Gastroesophageal sphincter (tissue), 4 donors: Measurements from ENCODE around the gene TIMM9. TPM values are rescaled to one million over a fixed set of nuclear protein-coding genes. Genes with fewer than 3 reads are reported as not detected.

Experiments used
- ATAC-seq: fragments of 150-250 bp; one replicate; pipeline ENCODE4 v1.9.1; 2016; ENCODE audit warnings: mild to moderate bottlenecking, moderate library complexity
- H3K27ac ChIP-seq, 4 donors: fragments of 200-600 bp; sonication (generic) in 3 of 4; 1 replicate in 3 of 4; 2 replicates in 1 of 4; pipeline ENCODE4 v1.5.1; 2016 to 2019
- H3K27me3 ChIP-seq: fragments of 200-600 bp; sonication (generic); one replicate; pipeline ENCODE4 v1.5.1; 2019
- H3K36me3 ChIP-seq, 2 donors: fragments of 200-600 bp; sonication (generic); one replicate each; pipeline ENCODE4 v1.5.1; 2019; ENCODE audit warnings: control low read depth in 1 of 2
- H3K4me1 ChIP-seq, 3 donors: fragments of 200-600 bp; sonication (generic); 1 replicate in 2 of 3; 2 replicates in 1 of 3; pipeline ENCODE4 v1.5.1; 2016 to 2019; ENCODE audit warnings: control low read depth in 2 of 3
- H3K4me3 ChIP-seq, 2 donors: fragments of 200-600 bp; sonication (generic); one replicate each; pipeline ENCODE4 v1.5.1; 2019; ENCODE audit warnings: mild to moderate bottlenecking in 1 of 2, moderate library complexity in 1 of 2
- H3K9me3 ChIP-seq, 3 donors: fragments of 200-600 bp; sonication (generic); one replicate each; pipeline ENCODE4 v1.5.1; 2017 to 2019; ENCODE audit warnings: control low read depth in 2 of 3
- CTCF ChIP-seq, 4 experiments: fragments of 200-600 bp in 2 of 4; fragments of 450-650 bp in 2 of 4; sonication (generic) in 1 of 4; IDR thresholded peaks; one replicate each; pipeline ENCODE4 v1.5.1; 2017 to 2019; ENCODE audit warnings: antibody characterized with exemption in 4 of 4, mild to moderate bottlenecking in 2 of 4, moderate library complexity in 2 of 4
- EP300 ChIP-seq: sonication (generic); formaldehyde crosslinking; IDR thresholded peaks from one replicate; pipeline ENCODE4 v1.6.1; 2017; ENCODE audit warnings: antibody characterized with exemption, mild to moderate bottlenecking
- POLR2A ChIP-seq, 2 donors: fragments of 450-650 bp; IDR thresholded peaks; one replicate each; pipeline ENCODE4 v1.6.1; 2017; ENCODE audit warnings: antibody characterized with exemption in 2 of 2, mild to moderate bottlenecking in 2 of 2, moderate library complexity in 1 of 2
- POLR2AphosphoS5 ChIP-seq: sonication (generic); formaldehyde crosslinking; IDR thresholded peaks from one replicate; pipeline ENCODE4 v1.6.1; 2017; ENCODE audit warnings: antibody characterized with exemption
- WGBS, 2 donors: methylation state at CpG; one replicate each; pipeline ENCODE4 v1.1.5; 2018; ENCODE audit warnings: low coverage in 1 of 2; 5-methylcytosine and 5-hydroxymethylcytosine counted together
- total RNA-seq, 4 donors: library from RNA; depleted of rRNA; stranded (reverse); fragments of >200 nt; gene quantifications; one replicate each; pipeline ENCODE4 v1.1.0, GENCODE V29; 2016

The TIMM9 gene
- total RNA-seq, 4 donors from 2014 or later = 36.8 to 141 (median 49.4) TPM

- peaks cover 0 to 82% of the 10 kb centered on the region in 2 donors for H3K36me3 ChIP-seq
These were observed 38.1 kb upstream of the TIMM9 start for GRCh38 chr14:58465421-58465820.

GRCh38 chr14:58464652-58465051, 37.3 kb upstream of the TIMM9 start:
- Histone ChIP-seq H3K36me3 (peaks cover 0 to 87% of the 10 kb centered on the region in 2 donors), H3K27me3 (no peaks in the 10 kb centered on the region), H3K4me3 (no peak overlapping the region), H3K9me3 (no peaks in the 10 kb centered on the region), H3K4me1 (no peaks in the 10 kb centered on the region), H3K27ac (no peak overlapping the region)
- no peak for TF ChIP-seq POLR2A (IDR thresholded peaks at IDR 0.05)
- no peak for ATAC-seq
- WGBS, 2 donors = 88 to 92% methylated on average over 6 to 8 of the region's 8 CpGs

More at GRCh38 chr14:58465421-58465820, 38.1 kb upstream of the TIMM9 start:
- ATAC-seq = no peak
- Histone ChIP-seq H3K4me3 (no peak overlapping the region), H3K27ac (no peak overlapping the region), H3K4me1 (no peaks in the 10 kb centered on the region), H3K27me3 (no peaks in the 10 kb centered on the region), H3K9me3 (no peaks in the 10 kb centered on the region)
- TF ChIP-seq EP300 (no peak), POLR2A (IDR thresholded peaks at IDR 0.05) (no peak), POLR2AphosphoS5 (no peak), CTCF (IDR thresholded peaks at IDR 0.05) (no peak)
- WGBS, 2 donors = 85% methylated on average over 2 of the region's 2 CpGs

- peaks cover 0 to 85% of the 10 kb centered on the region in 2 donors for H3K36me3 ChIP-seq
- 100% methylated on average over 2 of the region's 2 CpGs for WGBS, 2 donors
- no peak for ATAC-seq
These were observed 35.8 kb upstream of the TIMM9 start for GRCh38 chr14:58463147-58463546.

GRCh38 chr14:58460772-58461171, 33.4 kb upstream of the TIMM9 start:
- TF ChIP-seq CTCF (IDR thresholded peaks at IDR 0.05) (no peak), POLR2A (IDR thresholded peaks at IDR 0.05) (no peak), POLR2AphosphoS5 (no peak), EP300 (no peak)
- Histone ChIP-seq H3K36me3 (peaks cover 6 to 87% of the 10 kb centered on the region in 2 donors), H3K4me1 (no peaks in the 10 kb centered on the region), H3K27me3 (no peaks in the 10 kb centered on the region), H3K9me3 (no peaks in the 10 kb centered on the region), H3K27ac (no peak overlapping the region), H3K4me3 (no peak overlapping the region)
- no peak for ATAC-seq
- WGBS, 2 donors = 77 to 100% methylated on average over 1 to 2 of the region's 2 CpGs

More at GRCh38 chr14:58463147-58463546, 35.8 kb upstream of the TIMM9 start:
- Histone ChIP-seq H3K4me1 (no peaks in the 10 kb centered on the region), H3K27ac (no peak overlapping the region), H3K27me3 (no peaks in the 10 kb centered on the region), H3K9me3 (no peaks in the 10 kb centered on the region), H3K4me3 (no peak overlapping the region)
- TF ChIP-seq POLR2A (IDR thresholded peaks at IDR 0.05) (no peak), POLR2AphosphoS5 (no peak), CTCF (IDR thresholded peaks at IDR 0.05) (no peak), EP300 (no peak)

GRCh38 chr14:58455593-58456265, 28.4 kb upstream of the TIMM9 start:
- no peaks in the 10 kb centered on the region for H3K27me3 ChIP-seq
- H3K4me1 ChIP-seq = no peaks in the 10 kb centered on the region
- no peak overlapping the region for H3K27ac ChIP-seq
- ATAC-seq = no peak
- no peaks in the 10 kb centered on the region for H3K9me3 ChIP-seq
- H3K4me3 ChIP-seq = no peak overlapping the region
- 84% methylated on average over 4 to 7 of the region's 9 CpGs for WGBS, 2 donors
- TF ChIP-seq EP300 = no peak
- no peak for TF ChIP-seq POLR2A (IDR thresholded peaks at IDR 0.05)
- TF ChIP-seq POLR2AphosphoS5 = no peak
- no peak for TF ChIP-seq CTCF (IDR thresholded peaks at IDR 0.05)
- peaks cover 6 to 97% of the 10 kb centered on the region in 2 donors for H3K36me3 ChIP-seq
